ENCODE measurements around the gene TMEM253. TPM values are rescaled to one million over a fixed set of nuclear protein-coding genes. Genes with fewer than 3 reads are reported as not detected.

TMEM253 gene
- total and polyA plus RNA-seq, 4 donors = 0.14 to 0.25 (median 0.19) TPM; not detected in 1

GRCh38 chr14:21121122-21121521 is 20.3 kb downstream of the TMEM253 start (continued):
- TF ChIP-seq, protein P1, sequence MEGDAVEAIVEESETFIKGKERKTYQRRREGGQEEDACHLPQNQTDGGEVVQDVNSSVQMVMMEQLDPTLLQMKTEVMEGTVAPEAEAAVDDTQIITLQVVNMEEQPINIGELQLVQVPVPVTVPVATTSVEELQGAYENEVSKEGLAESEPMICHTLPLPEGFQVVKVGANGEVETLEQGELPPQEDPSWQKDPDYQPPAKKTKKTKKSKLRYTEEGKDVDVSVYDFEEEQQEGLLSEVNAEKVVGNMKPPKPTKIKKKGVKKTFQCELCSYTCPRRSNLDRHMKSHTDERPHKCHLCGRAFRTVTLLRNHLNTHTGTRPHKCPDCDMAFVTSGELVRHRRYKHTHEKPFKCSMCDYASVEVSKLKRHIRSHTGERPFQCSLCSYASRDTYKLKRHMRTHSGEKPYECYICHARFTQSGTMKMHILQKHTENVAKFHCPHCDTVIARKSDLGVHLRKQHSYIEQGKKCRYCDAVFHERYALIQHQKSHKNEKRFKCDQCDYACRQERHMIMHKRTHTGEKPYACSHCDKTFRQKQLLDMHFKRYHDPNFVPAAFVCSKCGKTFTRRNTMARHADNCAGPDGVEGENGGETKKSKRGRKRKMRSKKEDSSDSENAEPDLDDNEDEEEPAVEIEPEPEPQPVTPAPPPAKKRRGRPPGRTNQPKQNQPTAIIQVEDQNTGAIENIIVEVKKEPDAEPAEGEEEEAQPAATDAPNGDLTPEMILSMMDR (IDR thresholded peaks at IDR 0.05; ENCODE audit: low read depth, low read length, missing input control) = no peak
- TF ChIP-seq EGR1 (IDR thresholded peaks at IDR 0.05; ENCODE audit: low read depth in 2 of 2) (no peak), HNF4A (conservative IDR thresholded peaks at IDR 0.05) (no peak)

DNA sequence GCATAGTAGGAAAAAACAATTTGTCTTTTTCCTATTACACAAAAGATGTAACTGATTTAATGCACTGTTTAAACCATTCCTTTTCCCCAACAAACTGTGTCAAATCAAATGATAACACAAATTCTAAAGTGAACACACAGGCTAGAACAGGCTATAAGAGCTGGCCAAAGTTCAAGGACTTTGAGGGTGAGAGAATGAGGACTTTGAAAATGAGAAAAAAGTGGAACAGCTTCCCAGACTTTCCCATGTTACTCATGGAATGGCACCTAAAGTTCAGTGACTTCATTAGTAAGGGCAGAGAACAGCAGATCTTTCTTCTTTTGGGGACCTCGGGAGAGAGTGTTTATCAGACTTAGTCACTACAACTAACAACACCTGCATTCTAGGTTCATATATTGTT is 22.6 kb downstream of the TMEM253 start:
- Histone ChIP-seq H3K4me1 (ENCODE audit: control insufficient read depth in 4 of 4, insufficient read depth in 4 of 4, low read length in 3 of 4) (no peaks in the 10 kb centered on the region), H3K9me3 (ENCODE audit: control insufficient read depth in 4 of 4, low read length in 3 of 4) (peaks cover 0 to 6% (median 0%) of the 10 kb centered on the region in 4 donors), H3K27me3 (ENCODE audit: control insufficient read depth in 4 of 4, insufficient read depth in 4 of 4, low read length in 3 of 4) (no peaks in the 10 kb centered on the region), H3K9ac (ENCODE audit: low read depth in 1 of 2, low read length in 2 of 2) (no peak overlapping the region), H3K4me3 (ENCODE audit: low read depth in 1 of 3, low read length in 3 of 3) (no peak overlapping the region), H3K36me3 (ENCODE audit: control insufficient read depth in 4 of 4, insufficient read depth in 3 of 4, low read depth in 1 of 4, low read length in 3 of 4) (no peaks in the 10 kb centered on the region), H3K27ac (ENCODE audit: low read depth in 1 of 2, low read length in 2 of 2) (no peak overlapping the region)
- 71% methylated on average over 1 of the region's 1 CpG for WGBS
- DNase-seq (ENCODE audit: low spot score) = no peak
- TF ChIP-seq TAF1 (conservative IDR thresholded peaks at IDR 0.05) (no peak), NR2F2 (IDR thresholded peaks at IDR 0.05) (no peak), GABPA (IDR thresholded peaks at IDR 0.05 in 1 of 2, conservative IDR thresholded peaks at IDR 0.05 in 1 of 2) (no peak), RXRA (IDR thresholded peaks at IDR 0.05) (no peak), JUND (IDR thresholded peaks at IDR 0.05) (no peak), SP1 (IDR thresholded peaks at IDR 0.05) (no peak)
- TF ChIP-seq, protein P2, sequence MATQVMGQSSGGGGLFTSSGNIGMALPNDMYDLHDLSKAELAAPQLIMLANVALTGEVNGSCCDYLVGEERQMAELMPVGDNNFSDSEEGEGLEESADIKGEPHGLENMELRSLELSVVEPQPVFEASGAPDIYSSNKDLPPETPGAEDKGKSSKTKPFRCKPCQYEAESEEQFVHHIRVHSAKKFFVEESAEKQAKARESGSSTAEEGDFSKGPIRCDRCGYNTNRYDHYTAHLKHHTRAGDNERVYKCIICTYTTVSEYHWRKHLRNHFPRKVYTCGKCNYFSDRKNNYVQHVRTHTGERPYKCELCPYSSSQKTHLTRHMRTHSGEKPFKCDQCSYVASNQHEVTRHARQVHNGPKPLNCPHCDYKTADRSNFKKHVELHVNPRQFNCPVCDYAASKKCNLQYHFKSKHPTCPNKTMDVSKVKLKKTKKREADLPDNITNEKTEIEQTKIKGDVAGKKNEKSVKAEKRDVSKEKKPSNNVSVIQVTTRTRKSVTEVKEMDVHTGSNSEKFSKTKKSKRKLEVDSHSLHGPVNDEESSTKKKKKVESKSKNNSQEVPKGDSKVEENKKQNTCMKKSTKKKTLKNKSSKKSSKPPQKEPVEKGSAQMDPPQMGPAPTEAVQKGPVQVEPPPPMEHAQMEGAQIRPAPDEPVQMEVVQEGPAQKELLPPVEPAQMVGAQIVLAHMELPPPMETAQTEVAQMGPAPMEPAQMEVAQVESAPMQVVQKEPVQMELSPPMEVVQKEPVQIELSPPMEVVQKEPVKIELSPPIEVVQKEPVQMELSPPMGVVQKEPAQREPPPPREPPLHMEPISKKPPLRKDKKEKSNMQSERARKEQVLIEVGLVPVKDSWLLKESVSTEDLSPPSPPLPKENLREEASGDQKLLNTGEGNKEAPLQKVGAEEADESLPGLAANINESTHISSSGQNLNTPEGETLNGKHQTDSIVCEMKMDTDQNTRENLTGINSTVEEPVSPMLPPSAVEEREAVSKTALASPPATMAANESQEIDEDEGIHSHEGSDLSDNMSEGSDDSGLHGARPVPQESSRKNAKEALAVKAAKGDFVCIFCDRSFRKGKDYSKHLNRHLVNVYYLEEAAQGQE (IDR thresholded peaks at IDR 0.05) = no peak

- no peaks in the 10 kb centered on the region for H3K9me3 ChIP-seq (ENCODE audit: control insufficient read depth in 4 of 4, low read length in 3 of 4)
- no peak overlapping the region for H3K27ac ChIP-seq (ENCODE audit: low read depth in 1 of 2, low read length in 2 of 2)
- H3K9ac ChIP-seq (ENCODE audit: low read depth in 1 of 2, low read length in 2 of 2) = no peak overlapping the region
- no peak overlapping the region for H3K4me3 ChIP-seq (ENCODE audit: low read depth in 1 of 3, low read length in 3 of 3)
- no peaks in the 10 kb centered on the region for H3K27me3 ChIP-seq (ENCODE audit: control insufficient read depth in 4 of 4, insufficient read depth in 4 of 4, low read length in 3 of 4)
- no peaks in the 10 kb centered on the region for H3K4me1 ChIP-seq (ENCODE audit: control insufficient read depth in 4 of 4, insufficient read depth in 4 of 4, low read length in 3 of 4)
- no peaks in the 10 kb centered on the region for H3K36me3 ChIP-seq (ENCODE audit: control insufficient read depth in 4 of 4, insufficient read depth in 3 of 4, low read depth in 1 of 4, low read length in 3 of 4)
- WGBS = 59% methylated on average over 1 of the region's 1 CpG
- DNase-seq (ENCODE audit: low spot score) = no peak
- TF ChIP-seq HNF4A (conservative IDR thresholded peaks at IDR 0.05) = no peak
- no peak for TF ChIP-seq GABPA (IDR thresholded peaks at IDR 0.05 in 1 of 2, conservative IDR thresholded peaks at IDR 0.05 in 1 of 2)
- TF ChIP-seq, protein P1 (IDR thresholded peaks at IDR 0.05; ENCODE audit: low read depth, low read length, missing input control) = no peak
- TF ChIP-seq NR2F2 (IDR thresholded peaks at IDR 0.05) = no peak
- no peak for TF ChIP-seq EGR1 (IDR thresholded peaks at IDR 0.05; ENCODE audit: low read depth in 2 of 2)
- TF ChIP-seq RAD21 (IDR thresholded peaks at IDR 0.05) = no peak
- TF ChIP-seq TAF1 (conservative IDR thresholded peaks at IDR 0.05) = no peak
- no peak for TF ChIP-seq YY1 (IDR thresholded peaks at IDR 0.05)
- TF ChIP-seq, protein P3, sequence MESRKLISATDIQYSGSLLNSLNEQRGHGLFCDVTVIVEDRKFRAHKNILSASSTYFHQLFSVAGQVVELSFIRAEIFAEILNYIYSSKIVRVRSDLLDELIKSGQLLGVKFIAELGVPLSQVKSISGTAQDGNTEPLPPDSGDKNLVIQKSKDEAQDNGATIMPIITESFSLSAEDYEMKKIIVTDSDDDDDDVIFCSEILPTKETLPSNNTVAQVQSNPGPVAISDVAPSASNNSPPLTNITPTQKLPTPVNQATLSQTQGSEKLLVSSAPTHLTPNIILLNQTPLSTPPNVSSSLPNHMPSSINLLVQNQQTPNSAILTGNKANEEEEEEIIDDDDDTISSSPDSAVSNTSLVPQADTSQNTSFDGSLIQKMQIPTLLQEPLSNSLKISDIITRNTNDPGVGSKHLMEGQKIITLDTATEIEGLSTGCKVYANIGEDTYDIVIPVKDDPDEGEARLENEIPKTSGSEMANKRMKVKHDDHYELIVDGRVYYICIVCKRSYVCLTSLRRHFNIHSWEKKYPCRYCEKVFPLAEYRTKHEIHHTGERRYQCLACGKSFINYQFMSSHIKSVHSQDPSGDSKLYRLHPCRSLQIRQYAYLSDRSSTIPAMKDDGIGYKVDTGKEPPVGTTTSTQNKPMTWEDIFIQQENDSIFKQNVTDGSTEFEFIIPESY (IDR thresholded peaks at IDR 0.05) = no peak
- TF ChIP-seq FOXA2 (IDR thresholded peaks at IDR 0.05) = no peak
- TF ChIP-seq, protein P2 (IDR thresholded peaks at IDR 0.05) = no peak
- no peak for TF ChIP-seq HNF4G (IDR thresholded peaks at IDR 0.05)
- TF ChIP-seq FOXA1 (IDR thresholded peaks at IDR 0.05) = no peak
- no peak for TF ChIP-seq JUND (IDR thresholded peaks at IDR 0.05)
- TF ChIP-seq, protein P4, sequence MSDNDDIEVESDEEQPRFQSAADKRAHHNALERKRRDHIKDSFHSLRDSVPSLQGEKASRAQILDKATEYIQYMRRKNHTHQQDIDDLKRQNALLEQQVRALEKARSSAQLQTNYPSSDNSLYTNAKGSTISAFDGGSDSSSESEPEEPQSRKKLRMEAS (IDR thresholded peaks at IDR 0.05) = no peak
Observed at GRCh38 chr14:21133901-21134300, 33.0 kb downstream of the TMEM253 start.

Data from liver (tissue), 9 donors.